Measurements from ENCODE around the gene PPM1L. TPM values are rescaled to one million over a fixed set of nuclear protein-coding genes. Genes with fewer than 3 reads are reported as not detected.
"Not testable (repeated sequence)": the region's sequence is repeated elsewhere in the genome, so short reads cannot be mapped to it uniquely, and the experiment has no call there.

PPM1L gene
- total RNA-seq, 2 donors from 2014 or later: 23.8 to 47.4 TPM

- no peaks in the 10 kb centered on the region for H3K27me3 ChIP-seq
- H3K27ac ChIP-seq: no peak overlapping the region
- no peak for DNase-seq (ENCODE audit: low spot score)
- H3K4me1 ChIP-seq: no peaks in the 10 kb centered on the region
- H3K4me3 ChIP-seq: no peak overlapping the region
- no peak for TF ChIP-seq CTCF (IDR thresholded peaks at IDR 0.05)
- H3K9me3 ChIP-seq: no peaks in the 10 kb centered on the region
- no peaks in the 10 kb centered on the region for H3K36me3 ChIP-seq
Measured at GRCh38 chr3:160990446-160990845, 234.4 kb downstream of the PPM1L start.

- no peak for DNase-seq (ENCODE audit: low spot score)
Measured at GRCh38 chr3:160992712-160993111, 236.7 kb downstream of the PPM1L start.

DNA sequence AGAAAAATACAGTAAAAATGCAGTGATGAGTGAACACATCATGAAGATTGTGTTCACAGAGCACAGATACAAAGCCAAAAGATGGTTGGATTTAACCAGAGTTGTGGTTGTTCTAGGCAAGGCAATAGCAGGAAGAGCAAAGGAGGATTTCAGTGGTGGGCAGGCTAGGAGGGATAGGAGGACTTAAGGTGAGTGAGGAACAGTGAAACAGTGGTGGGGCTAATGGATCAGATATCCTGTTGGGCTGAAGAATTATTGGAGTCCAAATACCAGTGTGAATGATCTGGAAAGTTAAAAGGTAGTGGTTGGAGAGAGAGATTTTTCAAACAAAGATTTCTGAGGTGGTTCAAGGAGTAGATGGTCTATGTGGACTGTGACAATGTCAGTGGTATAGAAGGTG, 240.8 kb downstream of the PPM1L start:
- Histone ChIP-seq H3K9me3 (no peaks in the 10 kb centered on the region), H3K4me3 (no peak overlapping the region), H3K27ac (no peak overlapping the region), H3K27me3 (no peaks in the 10 kb centered on the region), H3K4me1 (no peaks in the 10 kb centered on the region), H3K36me3 (no peaks in the 10 kb centered on the region)
- DNase-seq (ENCODE audit: low spot score): no peak
- TF ChIP-seq CTCF (IDR thresholded peaks at IDR 0.05): no peak

More at GRCh38 chr3:160992712-160993111, 236.7 kb downstream of the PPM1L start:
- Histone ChIP-seq H3K4me1 (no peaks in the 10 kb centered on the region), H3K4me3 (no peak overlapping the region), H3K36me3 (no peaks in the 10 kb centered on the region), H3K9me3 (no peaks in the 10 kb centered on the region), H3K27ac (no peak overlapping the region), H3K27me3 (no peaks in the 10 kb centered on the region)
- no peak for TF ChIP-seq CTCF (IDR thresholded peaks at IDR 0.05)

- DNase-seq (ENCODE audit: low spot score): no peak
- H3K27me3 ChIP-seq: no peaks in the 10 kb centered on the region
- H3K36me3 ChIP-seq: no peaks in the 10 kb centered on the region
- no peaks in the 10 kb centered on the region for H3K4me1 ChIP-seq
- TF ChIP-seq CTCF (IDR thresholded peaks at IDR 0.05): no peak
- H3K4me3 ChIP-seq: no peak overlapping the region
- H3K27ac ChIP-seq: no peak overlapping the region
- no peaks in the 10 kb centered on the region for H3K9me3 ChIP-seq
Measured at GRCh38 chr3:160998581-160998980, 242.6 kb downstream of the PPM1L start.

DNA sequence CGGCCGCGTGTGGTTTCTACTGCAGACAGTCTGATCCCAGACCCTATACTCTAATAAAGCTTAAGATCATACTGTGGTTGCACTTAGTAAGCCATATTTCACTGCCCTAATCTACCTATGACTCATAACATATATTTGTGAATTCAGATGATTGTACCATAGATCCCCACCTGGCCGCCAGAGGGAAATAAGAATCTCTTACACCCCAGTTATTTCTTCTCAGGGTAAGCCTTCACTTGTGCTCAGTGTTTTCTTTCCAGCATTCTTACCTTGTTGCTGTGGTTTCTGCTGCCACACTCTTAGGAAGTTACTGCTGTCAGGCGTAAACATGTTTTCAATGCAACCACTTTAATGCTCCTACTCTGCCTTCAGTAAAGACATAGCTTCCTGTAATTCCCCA, 243.2 kb downstream of the PPM1L start:
- no peaks in the 10 kb centered on the region for H3K27me3 ChIP-seq
- no peaks in the 10 kb centered on the region for H3K36me3 ChIP-seq
- no peak for DNase-seq (ENCODE audit: low spot score)
- H3K4me1 ChIP-seq: no peaks in the 10 kb centered on the region
- H3K4me3 ChIP-seq: no peak overlapping the region
- H3K27ac ChIP-seq: no peak overlapping the region
- H3K9me3 ChIP-seq: no peaks in the 10 kb centered on the region
- no peak for TF ChIP-seq CTCF (IDR thresholded peaks at IDR 0.05)

DNA sequence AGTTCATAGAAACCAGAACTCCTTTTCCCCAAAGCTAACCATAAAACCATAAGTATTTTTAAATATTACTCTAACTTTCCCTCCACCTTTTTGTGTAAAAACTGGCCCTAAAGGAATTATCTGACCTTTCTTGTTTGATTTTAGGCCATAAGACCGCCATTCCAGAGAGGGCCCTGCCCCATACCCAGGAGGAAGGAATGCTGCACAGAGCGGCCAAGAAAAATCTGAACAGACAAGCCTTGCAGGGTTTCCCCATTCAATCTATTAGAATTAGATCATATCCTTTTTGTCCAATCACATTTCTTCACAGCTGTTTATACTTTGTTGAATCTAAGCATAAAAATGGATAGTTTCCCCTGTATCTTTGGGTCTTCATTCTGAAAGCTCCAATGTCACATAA, 252.1 kb downstream of the PPM1L start:
- no peak for TF ChIP-seq CTCF (IDR thresholded peaks at IDR 0.05)
- Histone ChIP-seq H3K27ac (no peak overlapping the region), H3K4me1 (no peaks in the 10 kb centered on the region), H3K36me3 (no peaks in the 10 kb centered on the region), H3K9me3 (no peaks in the 10 kb centered on the region), H3K4me3 (no peak overlapping the region), H3K27me3 (no peaks in the 10 kb centered on the region)
- no peak for DNase-seq (ENCODE audit: low spot score)

DNA sequence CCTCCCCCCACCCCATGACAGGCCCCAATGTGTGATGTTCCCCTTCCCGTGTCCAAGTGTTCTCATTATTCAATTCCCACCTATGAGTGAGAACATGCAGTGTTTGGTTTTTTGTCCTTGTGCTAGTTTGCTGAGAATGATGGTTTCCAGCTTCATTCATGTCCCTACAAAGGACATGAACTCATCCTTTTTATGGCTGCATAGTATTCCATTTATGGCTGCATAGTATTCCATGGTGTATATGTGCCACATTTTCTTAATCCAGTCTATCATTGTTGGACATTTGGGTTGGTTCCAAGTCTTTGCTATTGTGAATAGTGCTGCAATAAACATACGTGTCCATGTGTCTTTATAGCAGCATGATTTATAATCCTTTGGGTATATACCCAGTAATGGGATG, 254.1 kb downstream of the PPM1L start:
- H3K27me3 ChIP-seq; H3K4me3 ChIP-seq; H3K36me3 ChIP-seq; H3K9me3 ChIP-seq; H3K27ac ChIP-seq; DNase-seq (ENCODE audit: low spot score); H3K4me1 ChIP-seq: not testable (repeated sequence)

All from right atrium auricular region (tissue), 2 donors.